ENCODE data around the gene TIMM10. TPM values are rescaled to one million over a fixed set of nuclear protein-coding genes. Genes with fewer than 3 reads are reported as not detected.

TIMM10 gene
- total RNA-seq, 4 donors from 2014 or later: 26.2 to 43.0 (median 40.1) TPM

DNA sequence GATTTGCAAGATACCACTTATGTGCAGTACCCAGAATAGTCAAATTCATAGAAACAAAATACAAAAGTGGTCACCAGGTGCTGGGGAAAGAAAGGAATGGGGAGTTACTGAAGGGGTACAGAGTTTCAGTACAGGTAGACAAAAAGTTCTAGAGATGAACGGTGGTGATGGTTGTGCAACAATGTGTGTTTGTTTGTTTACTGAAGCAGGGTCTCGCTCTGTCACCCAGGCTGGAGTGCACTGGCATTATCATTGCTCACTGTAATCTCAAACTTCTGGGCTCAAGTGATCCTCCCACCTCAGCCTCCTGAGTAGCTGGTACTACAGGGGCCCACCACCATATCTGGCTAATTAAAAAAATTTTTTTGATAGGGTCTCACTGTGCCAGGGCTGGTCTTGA, 24.8 kb upstream of the TIMM10 start:
- Histone ChIP-seq H3K4me1 (no peaks in the 10 kb centered on the region), H3K27ac (no peak overlapping the region), H3K36me3 (peaks cover 88% of the 10 kb centered on the region), H3K27me3 (no peaks in the 10 kb centered on the region), H3K4me3 (no peak overlapping the region), H3K9me3 (no peaks in the 10 kb centered on the region)
- 83% methylated on average over 2 of the region's 2 CpGs for WGBS
- DNase-seq (ENCODE audit: low spot score in 2 of 2): no peak
- no peak for TF ChIP-seq POLR2AphosphoS5 (IDR thresholded peaks at IDR 0.05)
- TF ChIP-seq, protein P1, sequence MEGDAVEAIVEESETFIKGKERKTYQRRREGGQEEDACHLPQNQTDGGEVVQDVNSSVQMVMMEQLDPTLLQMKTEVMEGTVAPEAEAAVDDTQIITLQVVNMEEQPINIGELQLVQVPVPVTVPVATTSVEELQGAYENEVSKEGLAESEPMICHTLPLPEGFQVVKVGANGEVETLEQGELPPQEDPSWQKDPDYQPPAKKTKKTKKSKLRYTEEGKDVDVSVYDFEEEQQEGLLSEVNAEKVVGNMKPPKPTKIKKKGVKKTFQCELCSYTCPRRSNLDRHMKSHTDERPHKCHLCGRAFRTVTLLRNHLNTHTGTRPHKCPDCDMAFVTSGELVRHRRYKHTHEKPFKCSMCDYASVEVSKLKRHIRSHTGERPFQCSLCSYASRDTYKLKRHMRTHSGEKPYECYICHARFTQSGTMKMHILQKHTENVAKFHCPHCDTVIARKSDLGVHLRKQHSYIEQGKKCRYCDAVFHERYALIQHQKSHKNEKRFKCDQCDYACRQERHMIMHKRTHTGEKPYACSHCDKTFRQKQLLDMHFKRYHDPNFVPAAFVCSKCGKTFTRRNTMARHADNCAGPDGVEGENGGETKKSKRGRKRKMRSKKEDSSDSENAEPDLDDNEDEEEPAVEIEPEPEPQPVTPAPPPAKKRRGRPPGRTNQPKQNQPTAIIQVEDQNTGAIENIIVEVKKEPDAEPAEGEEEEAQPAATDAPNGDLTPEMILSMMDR (IDR thresholded peaks at IDR 0.05): no peak
- TF ChIP-seq EP300 (IDR thresholded peaks at IDR 0.05): no peak
- TF ChIP-seq POLR2A (IDR thresholded peaks at IDR 0.05): no peak

GRCh38 chr11:57552479-57552878, 21.9 kb upstream of the TIMM10 start:
- Histone ChIP-seq H3K36me3 (peaks cover 93% of the 10 kb centered on the region), H3K4me3 (no peak overlapping the region), H3K9me3 (no peaks in the 10 kb centered on the region), H3K4me1 (no peaks in the 10 kb centered on the region), H3K27ac (no peak overlapping the region), H3K27me3 (no peaks in the 10 kb centered on the region)
- WGBS: 88% methylated on average over 5 of the region's 5 CpGs
- TF ChIP-seq POLR2A (IDR thresholded peaks at IDR 0.05): no peak
- TF ChIP-seq, protein P1 (IDR thresholded peaks at IDR 0.05): no peak
- no peak for TF ChIP-seq POLR2AphosphoS5 (IDR thresholded peaks at IDR 0.05)
- no peak for TF ChIP-seq EP300 (IDR thresholded peaks at IDR 0.05)
- no peak for DNase-seq (ENCODE audit: low spot score in 2 of 2)

- H3K36me3 ChIP-seq: peaks cover 90% of the 10 kb centered on the region
These were observed 21.4 kb upstream of the TIMM10 start for GRCh38 chr11:57551941-57552340.

GRCh38 chr11:57549983-57550382, 19.4 kb upstream of the TIMM10 start:
- TF ChIP-seq POLR2AphosphoS5 (IDR thresholded peaks at IDR 0.05): no peak
- TF ChIP-seq EP300 (IDR thresholded peaks at IDR 0.05): no peak
- no peak for TF ChIP-seq POLR2A (IDR thresholded peaks at IDR 0.05)
- Histone ChIP-seq H3K9me3 (no peaks in the 10 kb centered on the region), H3K4me1 (no peaks in the 10 kb centered on the region), H3K36me3 (peaks cover 72% of the 10 kb centered on the region), H3K27me3 (no peaks in the 10 kb centered on the region), H3K27ac (no peak overlapping the region), H3K4me3 (no peak overlapping the region)
- DNase-seq (ENCODE audit: low spot score in 2 of 2): no peak
- WGBS: 91% methylated on average over 8 of the region's 8 CpGs

More at GRCh38 chr11:57551941-57552340, 21.4 kb upstream of the TIMM10 start:
- TF ChIP-seq EP300 (IDR thresholded peaks at IDR 0.05) (no peak), POLR2AphosphoS5 (IDR thresholded peaks at IDR 0.05) (no peak), POLR2A (IDR thresholded peaks at IDR 0.05) (no peak)
- TF ChIP-seq, protein P1 (IDR thresholded peaks at IDR 0.05): no peak
- no peak overlapping the region for H3K4me3 ChIP-seq
- H3K27me3 ChIP-seq: no peaks in the 10 kb centered on the region
- DNase-seq (ENCODE audit: low spot score in 2 of 2): no peak
- WGBS: 91% methylated on average over 4 of the region's 4 CpGs
- no peaks in the 10 kb centered on the region for H3K9me3 ChIP-seq
- H3K4me1 ChIP-seq: no peaks in the 10 kb centered on the region
- no peak overlapping the region for H3K27ac ChIP-seq

DNA sequence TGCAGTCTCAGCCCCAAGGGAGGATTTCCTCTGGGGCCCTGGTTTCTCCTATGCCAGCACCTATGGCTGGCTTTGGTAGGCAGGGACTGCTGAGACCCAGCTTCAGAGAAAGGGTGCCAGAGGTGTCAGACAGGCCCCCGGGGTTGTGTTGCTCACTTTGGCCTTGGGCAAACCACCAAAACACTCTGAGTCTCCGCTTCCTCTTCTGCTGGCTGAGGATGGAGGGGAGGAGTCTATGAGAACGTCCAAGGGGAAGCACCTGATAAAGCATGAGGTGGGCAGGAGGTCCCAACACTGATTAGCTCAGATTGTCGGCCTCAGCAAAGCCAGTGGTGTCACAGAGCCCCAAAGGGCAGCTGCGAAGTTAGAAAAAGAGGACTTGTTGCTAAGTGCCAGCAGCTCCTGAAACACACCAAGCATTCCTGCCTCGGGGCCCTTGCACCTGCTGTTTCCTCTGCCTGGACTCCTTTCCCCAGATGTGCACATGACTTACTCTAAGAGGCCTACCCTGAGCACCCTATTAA, 17.4 kb upstream of the TIMM10 start:
- Histone ChIP-seq H3K36me3 (peaks cover 52% of the 10 kb centered on the region), H3K4me1 (no peaks in the 10 kb centered on the region), H3K27ac (no peak overlapping the region), H3K9me3 (no peaks in the 10 kb centered on the region), H3K4me3 (no peak overlapping the region), H3K27me3 (no peaks in the 10 kb centered on the region)
- 35% methylated on average over 6 of the region's 6 CpGs for WGBS
- no peak for DNase-seq (ENCODE audit: low spot score in 2 of 2)
- TF ChIP-seq POLR2AphosphoS5 (IDR thresholded peaks at IDR 0.05): no peak
- TF ChIP-seq, protein P1 (IDR thresholded peaks at IDR 0.05): no peak
- TF ChIP-seq POLR2A (IDR thresholded peaks at IDR 0.05): no peak
- TF ChIP-seq EP300 (IDR thresholded peaks at IDR 0.05): no peak
